Measurements from ENCODE around the gene SMPD3. TPM values are rescaled to one million over a fixed set of nuclear protein-coding genes. Genes with fewer than 3 reads are reported as not detected.

Gene SMPD3
- total RNA-seq, 1 donor from 2014 or later: 85.4 TPM

DNA sequence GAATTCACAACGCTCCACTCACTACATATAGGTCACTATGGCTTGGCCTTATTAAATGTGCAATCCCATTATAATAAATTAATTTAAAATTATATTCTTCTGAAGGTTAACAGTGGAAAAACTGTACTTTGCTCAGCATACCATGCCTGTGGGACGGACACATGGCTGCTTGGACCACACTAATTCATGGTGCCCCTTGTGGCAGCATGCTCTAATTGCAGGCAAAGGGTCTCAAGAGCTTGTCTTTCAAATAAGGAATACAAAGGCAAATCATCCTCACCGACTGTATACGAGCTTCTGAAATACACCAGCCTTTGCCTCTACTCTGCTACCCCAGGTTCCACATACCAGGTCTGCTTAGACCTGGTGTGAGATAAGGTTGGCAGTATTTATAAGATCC lies 11.7 kb downstream of the SMPD3 start:
- Mint-ChIP-seq H3K27me3 (ENCODE audit: unreplicated experiment) (peaks cover 3% of the 10 kb centered on the region), H3K27ac (ENCODE audit: unreplicated experiment) (no peak overlapping the region), H3K9me3 (ENCODE audit: unreplicated experiment) (no peaks in the 10 kb centered on the region), H3K36me3 (ENCODE audit: unreplicated experiment) (peaks cover 13% of the 10 kb centered on the region), H3K4me1 (ENCODE audit: low read depth, unreplicated experiment) (no peaks in the 10 kb centered on the region), H3K4me3 (ENCODE audit: unreplicated experiment) (no peak overlapping the region)
- TF ChIP-seq, protein P1, sequence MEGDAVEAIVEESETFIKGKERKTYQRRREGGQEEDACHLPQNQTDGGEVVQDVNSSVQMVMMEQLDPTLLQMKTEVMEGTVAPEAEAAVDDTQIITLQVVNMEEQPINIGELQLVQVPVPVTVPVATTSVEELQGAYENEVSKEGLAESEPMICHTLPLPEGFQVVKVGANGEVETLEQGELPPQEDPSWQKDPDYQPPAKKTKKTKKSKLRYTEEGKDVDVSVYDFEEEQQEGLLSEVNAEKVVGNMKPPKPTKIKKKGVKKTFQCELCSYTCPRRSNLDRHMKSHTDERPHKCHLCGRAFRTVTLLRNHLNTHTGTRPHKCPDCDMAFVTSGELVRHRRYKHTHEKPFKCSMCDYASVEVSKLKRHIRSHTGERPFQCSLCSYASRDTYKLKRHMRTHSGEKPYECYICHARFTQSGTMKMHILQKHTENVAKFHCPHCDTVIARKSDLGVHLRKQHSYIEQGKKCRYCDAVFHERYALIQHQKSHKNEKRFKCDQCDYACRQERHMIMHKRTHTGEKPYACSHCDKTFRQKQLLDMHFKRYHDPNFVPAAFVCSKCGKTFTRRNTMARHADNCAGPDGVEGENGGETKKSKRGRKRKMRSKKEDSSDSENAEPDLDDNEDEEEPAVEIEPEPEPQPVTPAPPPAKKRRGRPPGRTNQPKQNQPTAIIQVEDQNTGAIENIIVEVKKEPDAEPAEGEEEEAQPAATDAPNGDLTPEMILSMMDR (IDR thresholded peaks at IDR 0.05; ENCODE audit: partially characterized antibody, unreplicated experiment): peak; percentile 67
- DNase-seq: peak; percentile 28

DNA sequence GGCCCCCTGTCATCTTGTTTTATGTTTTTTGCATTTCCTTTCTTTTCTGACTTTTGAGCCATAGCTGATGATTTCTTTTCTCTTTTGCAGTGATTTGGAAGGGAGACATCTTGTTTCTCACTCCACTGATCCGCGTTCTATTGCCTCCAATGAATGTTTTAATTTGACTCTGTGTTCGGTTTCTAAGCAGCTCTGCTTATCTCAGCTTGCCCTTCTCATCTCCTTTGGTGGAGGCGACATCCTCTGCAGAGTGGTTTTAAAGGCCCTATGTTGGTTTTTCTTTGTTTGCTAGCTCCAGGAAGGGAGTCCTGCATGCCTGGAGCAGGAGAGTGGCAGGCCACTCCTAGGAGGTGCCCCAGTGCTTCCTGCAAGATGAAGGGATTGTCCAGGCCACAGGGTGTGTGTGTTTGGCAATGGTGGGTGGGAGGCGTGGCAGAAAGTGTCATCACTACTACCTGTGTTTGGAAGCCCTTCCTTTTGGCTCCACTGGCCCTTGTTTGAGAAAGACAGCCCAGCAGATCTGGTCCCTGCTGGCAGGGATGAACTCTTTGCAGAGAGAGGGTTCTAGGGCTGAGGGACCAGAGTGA lies 13.6 kb downstream of the SMPD3 start:
- Mint-ChIP-seq H3K4me1 (ENCODE audit: low read depth, unreplicated experiment) (no peaks in the 10 kb centered on the region), H3K9me3 (ENCODE audit: unreplicated experiment) (peaks cover 4% of the 10 kb centered on the region), H3K27me3 (ENCODE audit: unreplicated experiment) (peaks cover 3% of the 10 kb centered on the region), H3K4me3 (ENCODE audit: unreplicated experiment) (no peak overlapping the region), H3K27ac (ENCODE audit: unreplicated experiment) (no peak overlapping the region), H3K36me3 (ENCODE audit: unreplicated experiment) (peaks cover 13% of the 10 kb centered on the region)
- no peak for DNase-seq
- TF ChIP-seq, protein P1 (IDR thresholded peaks at IDR 0.05; ENCODE audit: partially characterized antibody, unreplicated experiment): no peak

DNA sequence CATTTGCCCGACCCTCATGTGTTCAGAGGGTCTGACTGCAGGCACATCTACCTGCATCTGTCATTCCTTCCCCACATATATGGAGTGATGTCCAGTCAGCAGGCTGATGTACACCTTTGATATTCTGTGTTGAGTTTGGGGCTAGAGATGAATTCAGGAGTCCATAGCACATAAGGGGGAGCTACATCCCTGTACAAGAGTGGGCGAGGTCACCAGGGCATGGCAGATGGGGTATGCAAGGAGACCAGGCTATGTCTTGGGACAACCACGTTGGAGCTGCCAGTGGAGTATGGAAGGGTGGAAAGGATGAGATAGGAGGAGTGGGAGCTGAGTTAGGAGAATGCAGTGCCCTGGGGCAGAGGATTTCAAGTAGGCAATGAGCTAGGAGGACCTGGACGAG lies 15.0 kb downstream of the SMPD3 start:
- Mint-ChIP-seq H3K4me1 (ENCODE audit: low read depth, unreplicated experiment) (peaks cover 2% of the 10 kb centered on the region), H3K27ac (ENCODE audit: unreplicated experiment) (no peak overlapping the region), H3K36me3 (ENCODE audit: unreplicated experiment) (peaks cover 9% of the 10 kb centered on the region), H3K27me3 (ENCODE audit: unreplicated experiment) (no peaks in the 10 kb centered on the region), H3K4me3 (ENCODE audit: unreplicated experiment) (no peak overlapping the region), H3K9me3 (ENCODE audit: unreplicated experiment) (peaks cover 4% of the 10 kb centered on the region)
- TF ChIP-seq, protein P1 (IDR thresholded peaks at IDR 0.05; ENCODE audit: partially characterized antibody, unreplicated experiment): no peak
- DNase-seq: no peak

DNA sequence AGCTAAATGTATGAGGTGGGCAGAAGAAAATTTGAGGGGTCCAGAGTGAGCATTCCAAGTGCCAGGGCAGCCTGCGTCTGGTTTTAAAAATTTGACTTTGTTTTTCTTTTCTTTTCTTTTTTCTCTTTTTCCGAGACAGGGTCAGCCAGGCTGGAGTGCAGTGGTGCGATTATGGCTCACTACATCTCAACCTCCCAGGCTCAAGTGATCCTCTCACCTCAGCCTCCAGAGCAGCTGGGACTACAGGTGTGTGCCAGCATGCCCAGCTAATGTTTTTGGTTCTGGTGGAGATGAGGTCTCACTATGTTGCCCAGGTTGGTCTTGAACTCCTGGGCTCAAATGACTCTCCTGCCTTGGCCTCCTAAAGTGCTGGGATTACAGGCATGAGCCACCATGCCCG lies 15.6 kb downstream of the SMPD3 start:
- no peak for DNase-seq
- Mint-ChIP-seq H3K27ac (ENCODE audit: unreplicated experiment) (no peak overlapping the region), H3K9me3 (ENCODE audit: unreplicated experiment) (peaks cover 7% of the 10 kb centered on the region), H3K4me1 (ENCODE audit: low read depth, unreplicated experiment) (peaks cover 4% of the 10 kb centered on the region), H3K4me3 (ENCODE audit: unreplicated experiment) (no peak overlapping the region), H3K27me3 (ENCODE audit: unreplicated experiment) (no peaks in the 10 kb centered on the region), H3K36me3 (ENCODE audit: unreplicated experiment) (peaks cover 8% of the 10 kb centered on the region)
- TF ChIP-seq, protein P1 (IDR thresholded peaks at IDR 0.05; ENCODE audit: partially characterized antibody, unreplicated experiment): no peak

DNA sequence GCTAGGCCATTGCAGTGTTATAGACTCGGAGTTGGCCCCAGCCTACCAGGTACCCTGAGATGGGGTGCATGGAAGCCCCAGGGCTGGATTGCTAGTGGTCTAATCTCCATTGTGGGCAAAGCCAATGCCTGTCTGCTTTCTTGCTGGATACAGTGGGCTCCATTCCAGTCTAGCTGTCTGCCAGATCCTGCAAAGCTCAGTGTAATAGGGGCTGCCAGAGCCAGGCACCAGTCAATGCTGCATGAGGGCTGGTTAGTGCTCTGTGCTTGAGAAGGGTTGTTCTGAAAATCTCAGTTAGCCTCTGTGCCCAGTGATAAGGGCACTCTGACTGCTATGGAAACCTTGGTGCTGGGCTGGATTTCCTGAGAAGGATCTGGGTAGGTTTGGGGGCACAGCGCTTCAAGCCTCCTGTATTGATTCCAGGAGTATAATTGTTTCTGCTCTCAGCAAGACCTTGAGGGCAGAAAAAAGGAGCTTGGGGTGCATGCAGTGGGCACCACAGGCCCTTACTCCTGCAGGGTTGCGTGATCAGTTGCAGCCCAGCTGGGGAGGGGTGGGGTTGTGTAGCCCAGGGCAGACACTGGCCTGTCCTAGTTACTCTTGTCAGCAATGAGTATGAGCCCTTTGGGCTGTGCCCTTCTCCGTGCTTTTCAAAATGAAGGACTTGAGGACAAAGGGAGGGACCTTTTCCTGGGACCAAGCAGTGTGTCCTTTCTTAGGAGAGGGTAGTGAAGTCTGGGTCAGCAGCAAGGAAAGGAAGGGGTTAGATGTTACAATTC lies 19.0 kb downstream of the SMPD3 start:
- DNase-seq: no peak
- Mint-ChIP-seq H3K4me3 (ENCODE audit: unreplicated experiment) (no peak overlapping the region), H3K4me1 (ENCODE audit: low read depth, unreplicated experiment) (peaks cover 4% of the 10 kb centered on the region), H3K27ac (ENCODE audit: unreplicated experiment) (no peak overlapping the region), H3K36me3 (ENCODE audit: unreplicated experiment) (no peaks in the 10 kb centered on the region), H3K27me3 (ENCODE audit: unreplicated experiment) (no peaks in the 10 kb centered on the region), H3K9me3 (ENCODE audit: unreplicated experiment) (peaks cover 11% of the 10 kb centered on the region)
- TF ChIP-seq, protein P1 (IDR thresholded peaks at IDR 0.05; ENCODE audit: partially characterized antibody, unreplicated experiment): no peak

All from glutamatergic neuron (in vitro differentiated cells).